CD4-positive, alpha-beta T cell treated with Interleukin-15 for 1 hour (primary cell): ENCODE results near the gene TNN.

Experiments used
- DNase-seq: peaks from one replicate; pipeline ENCODE4 v3.0.0-alpha.2; 2020

TNN gene

GRCh38 chr1:175150596-175151319 lies 83.1 kb downstream of the TNN start:
- DNase-seq, result no peak

- DNase-seq, result peak; percentile 62
These were observed 84.5 kb downstream of the TNN start for GRCh38 chr1:175152006-175152652.

- peak; percentile 63 for DNase-seq
These were observed 87.2 kb downstream of the TNN start for GRCh38 chr1:175154629-175155472.

GRCh38 chr1:175155473-175155856 lies 87.8 kb downstream of the TNN start:
- DNase-seq, result no peak

- no peak for DNase-seq
These were observed 88.3 kb downstream of the TNN start for GRCh38 chr1:175155936-175156335.

GRCh38 chr1:175157200-175157599 lies 89.6 kb downstream of the TNN start:
- no peak for DNase-seq

- no peak for DNase-seq
These were observed 90.5 kb downstream of the TNN start for GRCh38 chr1:175158170-175158591.

- no peak for DNase-seq
These were observed 95.3 kb downstream of the TNN start for GRCh38 chr1:175162955-175163354.

- DNase-seq, result no peak
These were observed 96.1 kb downstream of the TNN start for GRCh38 chr1:175163702-175164101.

GRCh38 chr1:175164751-175165150 lies 97.1 kb downstream of the TNN start:
- no peak for DNase-seq

- no peak for DNase-seq
These were observed 99.1 kb downstream of the TNN start for GRCh38 chr1:175166746-175167145.

- DNase-seq, result no peak
These were observed 100.2 kb downstream of the TNN start for GRCh38 chr1:175167861-175168260.

- no peak for DNase-seq
These were observed 101.1 kb downstream of the TNN start for GRCh38 chr1:175168782-175169181.

GRCh38 chr1:175169286-175170018 lies 101.8 kb downstream of the TNN start:
- no peak for DNase-seq

- DNase-seq, result no peak
These were observed 103.6 kb downstream of the TNN start for GRCh38 chr1:175171036-175171913.

GRCh38 chr1:175172503-175172902 lies 104.9 kb downstream of the TNN start:
- no peak for DNase-seq

GRCh38 chr1:175173531-175173930 lies 105.9 kb downstream of the TNN start:
- no peak for DNase-seq

GRCh38 chr1:175174309-175175102 lies 106.9 kb downstream of the TNN start:
- no peak for DNase-seq

GRCh38 chr1:175176246-175176645 lies 108.6 kb downstream of the TNN start:
- no peak for DNase-seq

GRCh38 chr1:175178056-175178455 lies 110.4 kb downstream of the TNN start:
- no peak for DNase-seq

GRCh38 chr1:175178456-175178855 lies 110.8 kb downstream of the TNN start:
- DNase-seq, result no peak
